HG02973 (cell line): ENCODE data around the gene AVPR1B.
"Not testable (repeated sequence)": the region's sequence is repeated elsewhere in the genome, so short reads cannot be mapped to it uniquely, and the experiment has no call there.

Experiments
- ATAC-seq: cut with Tn5 transposase; IDR thresholded peaks from one replicate; pipeline ENCODE4 v1.9.1; 2021; ENCODE audit warnings: moderate library complexity; ENCODE audit not compliant: unreplicated experiment

The AVPR1B gene

DNA sequence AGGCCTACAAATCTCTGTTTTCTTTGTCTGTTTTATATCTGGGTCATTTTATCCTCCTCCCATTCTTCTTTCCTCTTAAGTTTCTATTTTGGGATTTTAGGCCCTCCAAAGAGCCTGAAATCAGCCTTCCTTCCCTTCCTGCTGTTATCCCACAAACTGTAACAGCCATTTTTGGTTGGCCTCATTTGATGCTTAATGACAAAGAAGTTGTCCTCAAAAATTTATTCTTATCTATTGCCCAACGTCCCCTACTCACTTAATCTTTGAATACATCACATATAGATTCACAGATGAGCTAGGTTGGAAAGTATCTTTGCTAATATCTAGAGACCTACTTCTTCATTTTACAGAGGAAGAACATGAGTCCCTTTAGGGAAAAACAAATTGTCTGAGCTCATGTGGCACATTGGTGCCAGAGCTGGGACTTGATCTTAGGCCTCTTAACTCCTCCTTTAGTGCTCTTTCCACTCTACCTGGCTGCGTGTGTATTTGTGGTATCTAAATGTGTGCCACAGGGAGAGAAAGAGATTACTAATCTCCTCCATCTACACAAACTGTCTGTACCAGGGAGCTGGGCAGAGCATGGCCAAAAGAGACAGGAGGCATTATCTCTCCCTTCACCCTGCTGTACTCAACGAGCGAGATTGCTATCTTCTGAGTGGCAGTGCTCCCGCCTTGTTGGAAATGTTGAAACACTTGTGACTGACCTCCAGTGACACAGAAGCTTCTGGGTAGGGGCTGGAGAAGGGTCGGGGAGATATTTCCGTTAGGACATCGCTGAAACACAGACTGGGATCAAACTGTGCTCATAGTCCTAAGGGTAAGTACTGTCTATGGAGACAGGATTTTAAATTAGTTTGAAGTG is 34.1 kb downstream of the AVPR1B start:
- no peak for ATAC-seq

DNA sequence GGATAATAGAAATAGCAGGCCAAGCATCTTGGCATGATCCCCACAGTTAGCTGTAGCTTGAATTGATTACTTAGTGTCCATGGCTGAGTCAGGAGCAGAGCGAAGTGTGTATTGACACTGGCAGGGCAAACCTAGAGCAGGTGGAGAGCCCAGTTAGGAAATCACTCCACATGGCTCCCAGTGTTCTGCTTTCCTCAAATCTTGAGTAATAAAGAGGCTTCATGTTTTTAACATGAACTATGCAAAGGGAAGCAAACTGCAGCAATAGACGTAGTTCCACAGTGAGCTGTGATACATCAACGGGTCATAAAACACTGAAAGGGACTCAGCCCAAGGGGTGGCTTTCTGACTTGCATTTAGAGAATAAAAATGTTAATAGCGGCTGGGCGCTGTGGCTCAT is 35.3 kb downstream of the AVPR1B start:
- no peak for ATAC-seq

DNA sequence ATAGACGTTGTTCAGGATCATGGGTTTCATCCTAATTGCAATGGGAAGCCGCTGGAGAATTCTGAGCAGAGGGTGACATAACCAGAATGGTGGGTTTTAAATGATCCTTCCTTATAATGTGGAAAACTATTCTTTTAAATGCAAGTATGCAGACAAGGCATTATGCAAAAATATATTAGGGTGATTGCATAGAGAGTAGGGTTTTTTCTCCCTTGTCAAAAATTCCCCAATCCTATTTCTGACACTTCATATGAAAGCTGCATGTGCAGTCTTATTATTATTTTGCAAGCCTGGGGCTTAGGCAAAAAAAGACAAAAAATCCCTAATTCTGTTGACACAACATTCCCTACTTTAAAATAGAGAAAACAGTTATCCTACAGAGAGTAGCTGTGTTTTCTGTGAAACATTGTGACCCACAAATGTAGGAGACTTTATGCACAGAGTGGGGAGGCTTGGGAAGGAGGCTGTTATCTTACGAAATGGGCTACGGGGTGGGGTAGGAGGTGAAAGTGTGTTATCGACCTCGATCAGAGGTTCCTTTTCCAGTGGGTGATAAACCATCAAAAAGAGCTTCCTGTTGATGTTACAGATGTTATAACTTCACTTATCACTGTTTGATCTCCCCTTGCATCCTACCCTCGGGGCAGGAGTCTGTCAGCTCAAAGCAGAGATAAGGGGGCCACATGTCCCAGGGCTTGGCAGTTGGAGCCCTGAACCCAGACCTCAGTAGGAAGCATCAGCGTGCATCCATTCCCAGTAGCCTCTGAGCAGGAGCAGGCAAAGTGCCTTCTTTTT is 37.0 kb downstream of the AVPR1B start:
- ATAC-seq, result no peak

- ATAC-seq, result no peak
Observed at GRCh38 chr1:206079135-206079534, 38.1 kb downstream of the AVPR1B start.

- no peak for ATAC-seq
Observed at GRCh38 chr1:206075786-206076755, 41.1 kb downstream of the AVPR1B start.

- no peak for ATAC-seq
Observed at GRCh38 chr1:206074839-206075238, 42.3 kb downstream of the AVPR1B start.

- no peak for ATAC-seq
Observed at GRCh38 chr1:206070627-206071304, 46.4 kb downstream of the AVPR1B start.

- no peak for ATAC-seq
Observed at GRCh38 chr1:206068314-206068713, 48.9 kb downstream of the AVPR1B start.

GRCh38 chr1:206067486-206068227 is 49.5 kb downstream of the AVPR1B start:
- ATAC-seq, result peak; percentile 62

- peak; percentile 89 for ATAC-seq
Observed at GRCh38 chr1:206066479-206067171, 50.6 kb downstream of the AVPR1B start.

DNA sequence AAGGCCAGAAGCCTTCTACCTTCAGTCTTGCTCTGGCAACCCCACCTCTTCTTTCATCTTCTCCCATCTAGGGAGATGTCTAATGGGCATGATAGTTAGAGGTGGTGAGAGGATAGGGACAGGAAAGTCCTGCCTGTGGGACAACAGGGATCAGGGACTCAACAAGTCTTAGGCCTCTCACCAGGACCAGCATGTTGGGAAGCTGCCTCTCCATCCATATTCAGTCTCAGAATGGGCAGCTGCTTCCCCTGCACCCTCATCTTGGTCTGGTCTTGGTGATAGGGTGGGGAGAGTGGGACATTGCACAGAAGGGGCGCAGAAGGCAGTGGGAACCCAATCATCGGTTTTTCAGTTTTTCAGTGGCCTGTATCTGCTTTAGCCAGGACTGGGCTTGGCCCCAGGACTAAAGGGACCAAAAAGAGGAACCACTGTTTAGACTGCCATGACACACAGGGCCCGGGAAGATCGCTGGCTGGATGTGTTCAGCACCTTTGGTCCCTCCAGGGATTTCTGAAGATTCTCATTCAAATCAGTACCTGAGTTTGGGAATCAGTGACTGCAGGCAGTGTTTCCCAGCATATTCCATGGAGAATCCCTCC is 51.5 kb downstream of the AVPR1B start:
- ATAC-seq, result no peak

DNA sequence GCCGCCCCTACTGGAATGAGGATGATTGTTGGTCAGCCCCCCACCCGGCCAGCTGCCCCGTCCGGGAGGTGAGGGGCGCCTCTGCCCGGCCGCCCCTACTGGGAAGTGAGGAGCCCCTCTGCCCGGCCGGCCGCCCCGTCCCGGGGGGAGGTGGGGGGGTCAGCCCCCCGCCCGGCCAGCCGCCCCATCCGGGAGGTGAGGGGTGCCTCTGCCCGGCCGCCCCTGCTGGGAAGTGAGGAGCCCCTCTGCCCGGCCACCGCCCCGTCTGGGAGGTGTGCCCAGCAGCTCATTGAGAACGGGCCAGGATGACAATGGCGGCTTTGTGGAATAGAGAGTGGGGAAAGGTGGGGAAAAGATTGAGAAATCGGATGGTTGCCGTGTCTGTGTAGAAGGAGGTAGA is 52.7 kb downstream of the AVPR1B start:
- ATAC-seq, result not testable (repeated sequence)

GRCh38 chr1:206064001-206064400 is 53.2 kb downstream of the AVPR1B start:
- not testable (repeated sequence) for ATAC-seq

DNA sequence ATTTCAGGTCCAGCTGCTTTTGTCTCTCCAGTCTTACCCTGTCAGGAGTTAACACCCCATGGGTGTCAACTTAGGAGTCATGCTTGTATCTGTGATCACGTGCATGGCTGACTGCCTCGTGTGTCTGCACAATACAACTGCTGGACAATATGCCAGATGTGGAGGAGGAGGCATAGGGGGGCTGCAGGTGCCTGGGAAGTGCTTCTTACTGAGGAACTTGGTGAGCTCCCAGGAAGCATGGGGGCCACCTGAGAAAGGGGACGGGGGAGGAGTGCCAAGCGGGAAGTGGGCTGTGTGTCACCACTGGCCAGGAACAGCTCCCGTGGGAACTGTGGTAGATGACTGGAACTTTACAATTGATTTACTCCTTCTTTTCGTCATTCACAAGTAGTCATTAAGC is 54.7 kb downstream of the AVPR1B start:
- ATAC-seq, result no peak

GRCh38 chr1:206060844-206061243 is 56.3 kb downstream of the AVPR1B start:
- ATAC-seq, result no peak
